T-cell (primary cell): ENCODE measurements around the gene PIP4K2A. TPM values are rescaled to one million over a fixed set of nuclear protein-coding genes. Genes with fewer than 3 reads are reported as not detected.

Source experiments
- ATAC-seq, 4 experiments: fragments of 200-7000 bp in 3 of 4; fragments of 150-1000 bp in 1 of 4; cut with Tn5 transposase; replicated peaks in 1 of 4; 1 replicate in 3 of 4; 2 replicates in 1 of 4; pipeline ENCODE4 v1.10.0; 2021; ENCODE audit warnings: moderate library complexity in 3 of 4, mild to moderate bottlenecking in 2 of 4, moderate number of reproducible peaks in 1 of 4
- CTCF ChIA-PET, 2 donors: fragments of 300-600 bp; sonication (Branson Sonifier 250); formaldehyde crosslinking; loops; one replicate each; lab custom pipeline; 2022; ENCODE audit warnings: antibody characterized with exemption in 2 of 2; lab: Charles Lee
- POLR2A ChIA-PET, 2 donors: fragments of 300-600 bp; sonication (Branson Sonifier 250); formaldehyde crosslinking; loops; one replicate each; lab custom pipeline; 2022; ENCODE audit warnings: antibody characterized with exemption in 2 of 2; lab: Charles Lee
- DNase-seq, 35 experiments: peaks; one replicate each; pipeline versions ENCODE4 v3.0.0 to v3.0.0-alpha.2; 2013 to 2023
- H3K27ac ChIP-seq: one replicate; pipeline ENCODE4 v1.5.1; 2013; ENCODE audit warnings: low read length
- H3K27me3 ChIP-seq, 2 experiments: replicated peaks in 1 of 2; 1 replicate in 1 of 2; 2 replicates in 1 of 2; pipeline versions ENCODE4 v1.6.1 to v1.7.0; 2013; ENCODE audit warnings: low read length in 1 of 2, mixed read lengths in 1 of 2; ENCODE audit not compliant: control insufficient read depth in 2 of 2, insufficient read depth in 2 of 2; ENCODE audit errors: extremely low read depth in 1 of 2
- H3K36me3 ChIP-seq, 2 donors: 1 replicate in 1 of 2; 2 replicates in 1 of 2; pipeline versions ENCODE4 v1.6.1 to v1.7.0; 2013; ENCODE audit warnings: low read length in 1 of 2; ENCODE audit not compliant: control insufficient read depth in 2 of 2, insufficient read depth in 1 of 2; ENCODE audit errors: extremely low read depth in 1 of 2
- H3K4me1 ChIP-seq, 2 experiments: 1 replicate in 1 of 2; 2 replicates in 1 of 2; pipeline versions ENCODE4 v1.6.1 to v1.7.0; 2013; ENCODE audit warnings: low read length in 2 of 2, mixed read lengths in 1 of 2; ENCODE audit not compliant: insufficient read depth in 2 of 2, control insufficient read depth in 1 of 2; ENCODE audit errors: extremely low read depth in 1 of 2
- H3K4me3 ChIP-seq, 2 donors: 1 replicate in 1 of 2; 2 replicates in 1 of 2; pipeline versions ENCODE4 v1.5.1 to v1.7.0; 2013; ENCODE audit warnings: mild to moderate bottlenecking in 2 of 2, low read length in 1 of 2, moderate library complexity in 1 of 2; ENCODE audit not compliant: control insufficient read depth in 1 of 2; ENCODE audit errors: extremely low read depth in 1 of 2
- H3K9me3 ChIP-seq: 2 replicates; pipeline ENCODE4 v1.7.0; 2013
- H3K27ac Mint-ChIP-seq, 2 donors: one replicate each; pipeline ENCODE4 v1.8.0; 2020 to 2021; ENCODE audit warnings: mild to moderate bottlenecking in 2 of 2, mixed read lengths in 2 of 2
- H3K27me3 Mint-ChIP-seq, 2 donors: one replicate each; pipeline ENCODE4 v1.8.0; 2021 to 2022; ENCODE audit warnings: mixed read lengths in 2 of 2
- H3K36me3 Mint-ChIP-seq: one replicate; pipeline ENCODE4 v1.8.0; 2021; ENCODE audit warnings: mixed read lengths
- H3K4me1 Mint-ChIP-seq, 3 donors: one replicate each; pipeline ENCODE4 v1.8.0; 2020 to 2022; ENCODE audit warnings: mixed read lengths in 3 of 3, mild to moderate bottlenecking in 1 of 3
- H3K4me3 Mint-ChIP-seq, 3 donors: one replicate each; pipeline ENCODE4 v1.8.0; 2020 to 2022; ENCODE audit warnings: mild to moderate bottlenecking in 3 of 3, mixed read lengths in 3 of 3, moderate library complexity in 3 of 3
- H3K9me3 Mint-ChIP-seq, 3 donors: one replicate each; pipeline ENCODE4 v1.8.0; 2020 to 2022; ENCODE audit warnings: mixed read lengths in 3 of 3
- WGBS: methylation state at CpG from one replicate; pipeline ENCODE4 v1.1.5; 2013; ENCODE audit warnings: missing lambda C conversion rate; ENCODE audit not compliant: insufficient coverage; 5-methylcytosine and 5-hydroxymethylcytosine counted together
- total RNA-seq, 35 experiments: library from RNA in 6 of 35; stranded (reverse) in 6 of 35; fragments of 120-200 nt in 1 of 35; gene quantifications; one replicate each; pipeline versions ENCODE4 v1.2.1 to v1.2.4 and lab custom pipeline; 2013 to 2026

PIP4K2A gene
- total RNA-seq, 5 donors from 2014 or later (not counting 1 experiment from before 2014, with no cell fraction given): 129 to 238 (median 160) TPM

GRCh38 chr10:22631185-22631584 is 83.2 kb downstream of the PIP4K2A start:
- H3K27me3 ChIP-seq: no peaks in the 10 kb centered on the region
- H3K27me3 Mint-ChIP-seq: no peaks in the 10 kb centered on the region
- no peaks in the 10 kb centered on the region for H3K36me3 ChIP-seq
- POLR2A ChIA-PET: interaction anchor here (0.6 to 3.0 kb wide), 8 partner anchors 8 to 1563 kb away, joined by 3 to 23 read pairs (median 4); no protein-coding TSS in a partner anchor
- peaks cover 95 to 97% (median 95%) of the 10 kb centered on the region in 3 donors for H3K4me1 Mint-ChIP-seq
- peak overlapping the region; percentile 58 to 79 (median 76) for H3K4me3 Mint-ChIP-seq
- WGBS: no CpG with 5 or more reads among the region's 3 CpGs
- no peak overlapping the region for H3K4me3 ChIP-seq
- DNase-seq: no peak
- H3K27ac Mint-ChIP-seq: peak overlapping the region; percentile 94 to 98
- H3K27ac ChIP-seq: peak overlapping the region; percentile 94
- peaks cover 57 to 69% of the 10 kb centered on the region in 2 experiments for H3K4me1 ChIP-seq
- ATAC-seq: no peak
- H3K9me3 Mint-ChIP-seq: peaks cover 0 to 6% (median 0%) of the 10 kb centered on the region in 3 donors
- no peaks in the 10 kb centered on the region for H3K9me3 ChIP-seq
- H3K36me3 Mint-ChIP-seq: peaks cover 14% of the 10 kb centered on the region
- CTCF ChIA-PET: interaction anchor here in 1 of 2 donors (0.7 to 2.1 kb wide), 8 partner anchors 10 to 83 kb away, joined by 3 to 12 read pairs (median 4); no protein-coding TSS in a partner anchor

DNA sequence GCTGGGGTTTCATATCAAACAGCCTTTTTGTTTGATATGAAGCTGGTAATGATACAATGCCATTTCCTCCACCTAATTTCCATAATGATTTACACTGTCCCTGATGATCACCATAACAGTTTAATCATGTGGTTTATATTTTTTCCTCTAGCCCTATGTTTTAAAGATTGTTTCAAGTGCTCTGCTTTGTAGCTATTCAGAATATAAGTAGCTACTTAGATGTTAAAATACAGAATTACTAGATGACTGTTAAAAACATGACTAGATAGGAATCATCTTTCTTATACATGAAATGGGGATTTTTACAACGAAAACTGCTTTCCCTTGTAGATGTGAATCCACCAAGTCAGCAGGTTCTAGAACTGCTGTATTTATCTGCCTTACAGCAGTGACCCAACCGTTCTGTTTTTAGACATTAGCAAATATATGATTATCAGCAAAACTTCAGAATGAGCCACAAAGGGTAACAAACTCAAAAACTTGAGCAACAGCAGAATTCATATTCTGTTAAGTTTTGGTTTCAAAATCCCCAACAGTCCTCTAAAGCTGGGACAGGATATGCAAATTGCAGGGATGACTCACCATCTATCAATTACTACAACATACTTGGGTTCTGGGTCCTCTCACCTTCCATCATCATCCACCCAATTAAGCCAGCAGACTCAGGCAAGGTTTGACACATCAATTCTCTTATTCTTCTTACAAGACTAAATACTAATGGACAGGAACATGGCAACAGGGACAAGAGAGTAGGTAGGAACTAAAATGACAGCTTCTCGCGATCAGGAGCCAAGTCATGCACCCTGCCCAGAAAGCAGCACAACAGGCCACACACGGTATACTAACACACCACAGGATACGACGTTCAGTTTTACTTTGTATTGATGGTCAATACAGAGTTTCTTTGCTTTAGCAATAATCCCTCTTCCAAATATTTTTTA is 83.9 kb downstream of the PIP4K2A start:
- Histone ChIP-seq H3K36me3 (no peaks in the 10 kb centered on the region), H3K9me3 (no peaks in the 10 kb centered on the region), H3K27me3 (no peaks in the 10 kb centered on the region), H3K27ac (peak overlapping the region; percentile 94), H3K4me1 (peaks cover 58 to 70% of the 10 kb centered on the region in 2 experiments), H3K4me3 (peak overlapping the region in 1 of 2 donors; percentile 37)
- Mint-ChIP-seq H3K27ac (peak overlapping the region; percentile 94 to 98), H3K36me3 (peaks cover 10% of the 10 kb centered on the region), H3K9me3 (peaks cover 0 to 3% (median 0%) of the 10 kb centered on the region in 3 donors), H3K4me1 (peaks cover 96 to 98% (median 97%) of the 10 kb centered on the region in 3 donors), H3K27me3 (no peaks in the 10 kb centered on the region), H3K4me3 (peak overlapping the region; percentile 58 to 79 (median 76))
- WGBS: 0% methylated on average over 1 of the region's 7 CpGs
- ATAC-seq (peak; percentile 89 to 90 (median 90)), DNase-seq (peak in 6 of 35 experiments; percentile 26 to 84 (median 42))
- ChIA-PET POLR2A (interaction anchor here (0.6 to 3.0 kb wide), 12 partner anchors 11 to 1562 kb away, joined by 3 to 23 read pairs (median 4); no protein-coding TSS in a partner anchor), CTCF (interaction anchor here (0.5 to 2.5 kb wide), 13 partner anchors 9 to 916 kb away, joined by 3 to 12 read pairs (median 4); no protein-coding TSS in a partner anchor)

DNA sequence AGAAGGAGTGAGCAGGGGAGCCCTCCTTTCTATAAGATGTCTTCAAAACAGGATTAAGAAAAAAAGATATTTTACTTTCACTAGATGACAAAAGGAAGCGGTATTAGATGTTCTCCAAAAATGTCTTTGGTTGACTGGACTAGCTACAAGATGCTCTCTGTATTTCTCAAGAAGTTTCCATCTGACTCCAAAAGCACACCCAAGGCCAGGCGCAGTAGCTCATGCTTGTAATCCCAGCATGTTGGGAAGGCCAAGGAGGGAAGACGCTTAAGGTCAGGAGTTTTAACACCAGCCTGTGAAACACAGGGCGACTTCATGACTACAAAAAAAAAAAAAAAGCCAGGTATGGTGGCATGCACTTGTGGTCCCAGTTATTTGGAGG is 84.5 kb downstream of the PIP4K2A start:
- ATAC-seq: peak in 1 of 4 experiments; percentile 2
- peak overlapping the region in 1 of 2 donors; percentile 37 for H3K4me3 ChIP-seq
- peak overlapping the region; percentile 58 to 79 (median 76) for H3K4me3 Mint-ChIP-seq

GRCh38 chr10:22629126-22629525 is 85.3 kb downstream of the PIP4K2A start:
- H3K4me3 Mint-ChIP-seq: peak overlapping the region in 1 of 3 donors; percentile 1
- peak overlapping the region; percentile 94 for H3K27ac ChIP-seq
- H3K4me1 Mint-ChIP-seq: peaks cover 96 to 98% (median 97%) of the 10 kb centered on the region in 3 donors
- no peak overlapping the region for H3K4me3 ChIP-seq
- no peaks in the 10 kb centered on the region for H3K9me3 ChIP-seq
- H3K27me3 ChIP-seq: no peaks in the 10 kb centered on the region
- ChIA-PET CTCF (interaction anchor here (0.8 to 2.5 kb wide), 8 partner anchors 10 to 37 kb away, joined by 3 to 12 read pairs (median 4); no protein-coding TSS in a partner anchor), POLR2A (interaction anchor here in 1 of 2 donors (0.5 to 2.0 kb wide), 5 partner anchors 10 to 81 kb away, joined by 3 to 23 read pairs (median 5); no protein-coding TSS in a partner anchor)
- no peaks in the 10 kb centered on the region for H3K27me3 Mint-ChIP-seq
- no peak for ATAC-seq
- no peaks in the 10 kb centered on the region for H3K36me3 ChIP-seq
- H3K36me3 Mint-ChIP-seq: peaks cover 7% of the 10 kb centered on the region
- H3K27ac Mint-ChIP-seq: peak overlapping the region; percentile 98
- DNase-seq: no peak
- H3K9me3 Mint-ChIP-seq: no peaks in the 10 kb centered on the region
- H3K4me1 ChIP-seq: peaks cover 51 to 77% of the 10 kb centered on the region in 2 experiments
- WGBS: no CpG with 5 or more reads among the region's 2 CpGs

More for the DNA sequence above, 84.5 kb downstream of the PIP4K2A start:
- peaks cover 7% of the 10 kb centered on the region for H3K36me3 Mint-ChIP-seq
- DNase-seq: peak in 1 of 35 experiments; percentile 42
- Histone ChIP-seq H3K4me1 (peaks cover 53 to 75% of the 10 kb centered on the region in 2 experiments), H3K9me3 (no peaks in the 10 kb centered on the region), H3K27me3 (no peaks in the 10 kb centered on the region), H3K36me3 (no peaks in the 10 kb centered on the region), H3K27ac (peak overlapping the region; percentile 94)
- CTCF ChIA-PET: interaction anchor here (0.5 to 2.5 kb wide), 12 partner anchors 9 to 917 kb away, joined by 3 to 12 read pairs (median 4); no protein-coding TSS in a partner anchor
- WGBS: no CpG with 5 or more reads among the region's 4 CpGs
- peaks cover 96 to 98% (median 97%) of the 10 kb centered on the region in 3 donors for H3K4me1 Mint-ChIP-seq
- POLR2A ChIA-PET: interaction anchor here (0.6 to 2.8 kb wide), 12 partner anchors 11 to 80 kb away, joined by 3 to 23 read pairs (median 5); no protein-coding TSS in a partner anchor
- H3K9me3 Mint-ChIP-seq: no peaks in the 10 kb centered on the region
- H3K27ac Mint-ChIP-seq: peak overlapping the region; percentile 94 to 98
- H3K27me3 Mint-ChIP-seq: no peaks in the 10 kb centered on the region

DNA sequence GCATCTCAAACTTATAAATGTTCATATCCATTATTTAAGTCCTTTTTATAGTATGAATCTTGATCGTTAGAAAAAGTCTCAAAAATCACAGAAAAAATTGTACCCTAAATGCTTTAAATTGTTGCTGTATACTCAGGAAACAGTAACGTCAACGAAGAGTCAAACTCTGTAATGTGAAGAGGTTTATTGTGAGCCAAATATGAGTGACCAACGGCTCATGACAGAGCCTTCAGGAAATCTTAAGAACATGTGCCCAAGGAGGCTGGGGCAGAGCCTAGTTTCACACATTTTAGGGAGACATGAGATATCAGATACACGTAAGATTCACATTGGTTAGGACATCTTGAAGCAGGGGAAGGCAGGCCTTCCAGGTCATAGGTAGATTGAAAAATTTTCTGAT is 86.1 kb downstream of the PIP4K2A start:
- Mint-ChIP-seq H3K4me1 (peaks cover 96 to 98% (median 97%) of the 10 kb centered on the region in 3 donors), H3K27ac (peak overlapping the region; percentile 98), H3K9me3 (no peaks in the 10 kb centered on the region), H3K36me3 (peaks cover 4% of the 10 kb centered on the region), H3K27me3 (no peaks in the 10 kb centered on the region), H3K4me3 (peak overlapping the region in 2 of 3 donors; percentile 1 to 8)
- Histone ChIP-seq H3K4me1 (peaks cover 51 to 82% of the 10 kb centered on the region in 2 experiments), H3K27me3 (no peaks in the 10 kb centered on the region), H3K9me3 (no peaks in the 10 kb centered on the region), H3K4me3 (no peak overlapping the region), H3K27ac (peak overlapping the region; percentile 94), H3K36me3 (no peaks in the 10 kb centered on the region)
- ATAC-seq (no peak), DNase-seq (no peak)
- CTCF ChIA-PET: interaction anchor here in 1 of 2 donors (1.1 to 2.5 kb wide), 2 partner anchors 9 to 11 kb away, joined by 5 to 7 read pairs; no protein-coding TSS in a partner anchor
- POLR2A ChIA-PET: interaction anchor here (0.6 to 1.1 kb wide), 2 partner anchors 17 to 625 kb away, joined by 6 to 10 read pairs; no protein-coding TSS in a partner anchor
- WGBS: 67% methylated on average over 4 of the region's 5 CpGs
